Measurements from ENCODE around the gene NDUFA9.
A peak's percentile ranks its signal among the peaks of the same experiment; 100 is the strongest.

The NDUFA9 gene

GRCh38 chr12:4630262-4630661, 18.7 kb upstream of the NDUFA9 start:
- no peaks in the 10 kb centered on the region for H3K4me1 ChIP-seq (ENCODE audit: control insufficient read depth, insufficient read depth, low read length, poor library complexity, severe bottlenecking)
- H3K36me3 ChIP-seq (ENCODE audit: control insufficient read depth, insufficient read depth, low read length), result no peaks in the 10 kb centered on the region
- WGBS, 2 experiments (ENCODE audit: insufficient coverage in 2 of 2), result 17 to 50% methylated on average over 3 of the region's 5 CpGs
- no peaks in the 10 kb centered on the region for H3K9me3 ChIP-seq (ENCODE audit: control insufficient read depth, low read length)
- no peak overlapping the region for H3K27ac ChIP-seq (ENCODE audit: low read depth, low read length, severe bottlenecking)
- no peak overlapping the region for H3K4me3 ChIP-seq (ENCODE audit: extremely low read depth, insufficient read depth, low read length, poor library complexity, severe bottlenecking)

- no peaks in the 10 kb centered on the region for H3K9me3 ChIP-seq (ENCODE audit: control insufficient read depth, low read length)
- no peak overlapping the region for H3K27ac ChIP-seq (ENCODE audit: low read depth, low read length, severe bottlenecking)
- no peak overlapping the region for H3K4me3 ChIP-seq (ENCODE audit: extremely low read depth, insufficient read depth, low read length, poor library complexity, severe bottlenecking)
- peaks cover 5% of the 10 kb centered on the region for H3K4me1 ChIP-seq (ENCODE audit: control insufficient read depth, insufficient read depth, low read length, poor library complexity, severe bottlenecking)
- no peaks in the 10 kb centered on the region for H3K36me3 ChIP-seq (ENCODE audit: control insufficient read depth, insufficient read depth, low read length)
- WGBS, 2 experiments (ENCODE audit: insufficient coverage in 2 of 2), result 84 to 92% methylated on average over 4 to 6 of the region's 6 CpGs
These were observed 5.2 kb upstream of the NDUFA9 start for GRCh38 chr12:4643747-4644146.

- 92% methylated on average over 1 of the region's 1 CpG; no CpG with 5 or more reads in 1 of the 2 experiments for WGBS, 2 experiments (ENCODE audit: insufficient coverage in 2 of 2)
- H3K27ac ChIP-seq (ENCODE audit: low read depth, low read length, severe bottlenecking), result no peak overlapping the region
- no peaks in the 10 kb centered on the region for H3K36me3 ChIP-seq (ENCODE audit: control insufficient read depth, insufficient read depth, low read length)
- H3K9me3 ChIP-seq (ENCODE audit: control insufficient read depth, low read length), result no peaks in the 10 kb centered on the region
- no peak overlapping the region for H3K4me3 ChIP-seq (ENCODE audit: extremely low read depth, insufficient read depth, low read length, poor library complexity, severe bottlenecking)
- H3K4me1 ChIP-seq (ENCODE audit: control insufficient read depth, insufficient read depth, low read length, poor library complexity, severe bottlenecking), result peaks cover 8% of the 10 kb centered on the region
These were observed 3.9 kb upstream of the NDUFA9 start for GRCh38 chr12:4645023-4645422.

- H3K4me3 ChIP-seq (ENCODE audit: extremely low read depth, insufficient read depth, low read length, poor library complexity, severe bottlenecking), result peak overlapping the region; percentile 77
- H3K36me3 ChIP-seq (ENCODE audit: control insufficient read depth, insufficient read depth, low read length), result no peaks in the 10 kb centered on the region
- H3K27ac ChIP-seq (ENCODE audit: low read depth, low read length, severe bottlenecking), result no peak overlapping the region
- peaks cover 9% of the 10 kb centered on the region for H3K4me1 ChIP-seq (ENCODE audit: control insufficient read depth, insufficient read depth, low read length, poor library complexity, severe bottlenecking)
- WGBS, 2 experiments (ENCODE audit: insufficient coverage in 2 of 2), result 46 to 59% methylated on average over 2 to 3 of the region's 4 CpGs
- H3K9me3 ChIP-seq (ENCODE audit: control insufficient read depth, low read length), result no peaks in the 10 kb centered on the region
These were observed 812 bp upstream of the NDUFA9 start for GRCh38 chr12:4648104-4648500.

- H3K36me3 ChIP-seq (ENCODE audit: control insufficient read depth, insufficient read depth, low read length), result peaks cover 2% of the 10 kb centered on the region
- WGBS, 2 experiments (ENCODE audit: insufficient coverage in 2 of 2), result 0% methylated on average over 5 of the region's 6 CpGs
- H3K27ac ChIP-seq (ENCODE audit: low read depth, low read length, severe bottlenecking), result peak overlapping the region; percentile 60
- no peaks in the 10 kb centered on the region for H3K9me3 ChIP-seq (ENCODE audit: control insufficient read depth, low read length)
- peaks cover 9% of the 10 kb centered on the region for H3K4me1 ChIP-seq (ENCODE audit: control insufficient read depth, insufficient read depth, low read length, poor library complexity, severe bottlenecking)
- H3K4me3 ChIP-seq (ENCODE audit: extremely low read depth, insufficient read depth, low read length, poor library complexity, severe bottlenecking), result peak overlapping the region; percentile 77
These were observed 396 bp downstream of the NDUFA9 start for GRCh38 chr12:4649358-4649661.

- Histone ChIP-seq H3K9me3 (ENCODE audit: control insufficient read depth, low read length) (no peaks in the 10 kb centered on the region), H3K27ac (ENCODE audit: low read depth, low read length, severe bottlenecking) (no peak overlapping the region), H3K36me3 (ENCODE audit: control insufficient read depth, insufficient read depth, low read length) (peaks cover 35% of the 10 kb centered on the region), H3K4me1 (ENCODE audit: control insufficient read depth, insufficient read depth, low read length, poor library complexity, severe bottlenecking) (peaks cover 4% of the 10 kb centered on the region), H3K4me3 (ENCODE audit: extremely low read depth, insufficient read depth, low read length, poor library complexity, severe bottlenecking) (no peak overlapping the region)
These were observed 4.3 kb downstream of the NDUFA9 start for GRCh38 chr12:4653257-4653656.

- no peak overlapping the region for H3K27ac ChIP-seq (ENCODE audit: low read depth, low read length, severe bottlenecking)
These were observed 4.8 kb downstream of the NDUFA9 start for GRCh38 chr12:4653691-4654090.

GRCh38 chr12:4663971-4664505, 15.1 kb downstream of the NDUFA9 start:
- WGBS, 2 experiments (ENCODE audit: insufficient coverage in 2 of 2), result 0 to 67% methylated on average over 1 to 3 of the region's 3 CpGs
- Histone ChIP-seq H3K9me3 (ENCODE audit: control insufficient read depth, low read length) (no peaks in the 10 kb centered on the region), H3K4me1 (ENCODE audit: control insufficient read depth, insufficient read depth, low read length, poor library complexity, severe bottlenecking) (peaks cover 14% of the 10 kb centered on the region), H3K36me3 (ENCODE audit: control insufficient read depth, insufficient read depth, low read length) (peaks cover 87% of the 10 kb centered on the region), H3K27ac (ENCODE audit: low read depth, low read length, severe bottlenecking) (peak overlapping the region; percentile 90), H3K4me3 (ENCODE audit: extremely low read depth, insufficient read depth, low read length, poor library complexity, severe bottlenecking) (no peak overlapping the region)

More at GRCh38 chr12:4653691-4654090, 4.8 kb downstream of the NDUFA9 start:
- peaks cover 40% of the 10 kb centered on the region for H3K36me3 ChIP-seq (ENCODE audit: control insufficient read depth, insufficient read depth, low read length)
- H3K9me3 ChIP-seq (ENCODE audit: control insufficient read depth, low read length), result no peaks in the 10 kb centered on the region
- no CpG with 5 or more reads among the region's 2 CpGs for WGBS, 2 experiments (ENCODE audit: insufficient coverage in 2 of 2)
- no peak overlapping the region for H3K4me3 ChIP-seq (ENCODE audit: extremely low read depth, insufficient read depth, low read length, poor library complexity, severe bottlenecking)
- H3K4me1 ChIP-seq (ENCODE audit: control insufficient read depth, insufficient read depth, low read length, poor library complexity, severe bottlenecking), result peaks cover 4% of the 10 kb centered on the region

GRCh38 chr12:4665236-4665635, 16.3 kb downstream of the NDUFA9 start:
- no peak overlapping the region for H3K4me3 ChIP-seq (ENCODE audit: extremely low read depth, insufficient read depth, low read length, poor library complexity, severe bottlenecking)
- peaks cover 14% of the 10 kb centered on the region for H3K4me1 ChIP-seq (ENCODE audit: control insufficient read depth, insufficient read depth, low read length, poor library complexity, severe bottlenecking)
- WGBS, 2 experiments (ENCODE audit: insufficient coverage in 2 of 2), result 100% methylated on average over 1 of the region's 3 CpGs; no CpG with 5 or more reads in 1 of the 2 experiments
- no peak overlapping the region for H3K27ac ChIP-seq (ENCODE audit: low read depth, low read length, severe bottlenecking)
- no peaks in the 10 kb centered on the region for H3K9me3 ChIP-seq (ENCODE audit: control insufficient read depth, low read length)
- peaks cover 87% of the 10 kb centered on the region for H3K36me3 ChIP-seq (ENCODE audit: control insufficient read depth, insufficient read depth, low read length)

- no peak overlapping the region for H3K27ac ChIP-seq (ENCODE audit: low read depth, low read length, severe bottlenecking)
- H3K36me3 ChIP-seq (ENCODE audit: control insufficient read depth, insufficient read depth, low read length), result peaks cover 28% of the 10 kb centered on the region
- no peak overlapping the region for H3K4me3 ChIP-seq (ENCODE audit: extremely low read depth, insufficient read depth, low read length, poor library complexity, severe bottlenecking)
- H3K4me1 ChIP-seq (ENCODE audit: control insufficient read depth, insufficient read depth, low read length, poor library complexity, severe bottlenecking), result no peaks in the 10 kb centered on the region
- whole genome bisulfite sequencing, 2 experiments (ENCODE audit: insufficient coverage in 2 of 2), result 97 to 100% methylated on average over 2 of the region's 2 CpGs
- H3K9me3 ChIP-seq (ENCODE audit: control insufficient read depth, low read length), result no peaks in the 10 kb centered on the region
These were observed 30.8 kb downstream of the NDUFA9 start for GRCh38 chr12:4679711-4680110.

- WGBS, 2 experiments (ENCODE audit: insufficient coverage in 2 of 2), result 100% methylated on average over 2 of the region's 3 CpGs; no CpG with 5 or more reads in 1 of the 2 experiments
- peaks cover 47% of the 10 kb centered on the region for H3K36me3 ChIP-seq (ENCODE audit: control insufficient read depth, insufficient read depth, low read length)
- no peak overlapping the region for H3K4me3 ChIP-seq (ENCODE audit: extremely low read depth, insufficient read depth, low read length, poor library complexity, severe bottlenecking)
- H3K4me1 ChIP-seq (ENCODE audit: control insufficient read depth, insufficient read depth, low read length, poor library complexity, severe bottlenecking), result no peaks in the 10 kb centered on the region
- no peaks in the 10 kb centered on the region for H3K9me3 ChIP-seq (ENCODE audit: control insufficient read depth, low read length)
- H3K27ac ChIP-seq (ENCODE audit: low read depth, low read length, severe bottlenecking), result no peak overlapping the region
These were observed 32.8 kb downstream of the NDUFA9 start for GRCh38 chr12:4681732-4682131.
